ENCODE data around the gene IYD.
"Not testable (repeated sequence)": the region's sequence is repeated elsewhere in the genome, so short reads cannot be mapped to it uniquely, and the experiment has no call there.

IYD gene

GRCh38 chr6:150430815-150431214 is 62.0 kb downstream of the IYD start:
- DNase-seq (ENCODE audit: low spot score) = no peak

- DNase-seq (ENCODE audit: low spot score) = no peak
Measured at GRCh38 chr6:150435360-150435759, 66.5 kb downstream of the IYD start.

GRCh38 chr6:150435832-150436231 is 67.0 kb downstream of the IYD start:
- DNase-seq (ENCODE audit: low spot score) = no peak

- no peak for DNase-seq (ENCODE audit: low spot score)
Measured at GRCh38 chr6:150439373-150439772, 70.6 kb downstream of the IYD start.

- no peak for DNase-seq (ENCODE audit: low spot score)
Measured at GRCh38 chr6:150443621-150444020, 74.8 kb downstream of the IYD start.

GRCh38 chr6:150444308-150444707 is 75.5 kb downstream of the IYD start:
- no peak for DNase-seq (ENCODE audit: low spot score)

GRCh38 chr6:150445486-150445885 is 76.7 kb downstream of the IYD start:
- DNase-seq (ENCODE audit: low spot score) = no peak

- no peak for DNase-seq (ENCODE audit: low spot score)
Measured at GRCh38 chr6:150448221-150448620, 79.4 kb downstream of the IYD start.

GRCh38 chr6:150449055-150449454 is 80.2 kb downstream of the IYD start:
- not testable (repeated sequence) for DNase-seq (ENCODE audit: low spot score)

- no peak for DNase-seq (ENCODE audit: low spot score)
Measured at GRCh38 chr6:150450918-150451317, 82.1 kb downstream of the IYD start.

- DNase-seq (ENCODE audit: low spot score) = no peak
Measured at GRCh38 chr6:150451807-150452427, 83.1 kb downstream of the IYD start.

- DNase-seq (ENCODE audit: low spot score) = no peak
Measured at GRCh38 chr6:150452428-150453243, 83.8 kb downstream of the IYD start.

GRCh38 chr6:150453357-150453756 is 84.5 kb downstream of the IYD start:
- no peak for DNase-seq (ENCODE audit: low spot score)

All from globus pallidus (tissue), 1 donor.